Body of pancreas (tissue), 4 donors: Measurements from ENCODE around the gene ERC2. TPM values are rescaled to one million over a fixed set of nuclear protein-coding genes. Genes with fewer than 3 reads are reported as not detected.

Experiments
- ATAC-seq: fragments of 150-250 bp; one replicate; pipeline ENCODE4 v1.9.1; 2016
- DNase-seq, 4 donors: peaks; one replicate each; pipeline ENCODE4 v3.0.0-alpha.2; 2019
- H3K27ac ChIP-seq, 4 donors: fragments of 200-600 bp; sonication (generic); 1 replicate in 3 of 4; 2 replicates in 1 of 4; pipeline versions ENCODE4 v1.5.1 to v1.6.1; 2016 to 2019; ENCODE audit warnings: mild to moderate bottlenecking in 1 of 4, mixed read lengths in 1 of 4, moderate library complexity in 1 of 4
- H3K27me3 ChIP-seq, 2 donors: fragments of 200-600 bp; sonication (generic); one replicate each; pipeline ENCODE4 v1.6.0; 2016; ENCODE audit warnings: mild to moderate bottlenecking in 1 of 2
- H3K36me3 ChIP-seq, 2 donors: fragments of 200-600 bp; sonication (generic); replicated peaks in 1 of 2; 2 replicates each; pipeline ENCODE4 v1.5.1; 2016; ENCODE audit warnings: low read depth in 2 of 2; ENCODE audit not compliant: insufficient read depth in 1 of 2
- H3K4me1 ChIP-seq: fragments of 200-600 bp; sonication (generic); one replicate; pipeline ENCODE4 v1.6.0; 2016
- H3K4me3 ChIP-seq, 2 donors: fragments of 200-600 bp; sonication (generic); 1 replicate in 1 of 2; 2 replicates in 1 of 2; pipeline ENCODE4 v1.5.1; 2016 to 2019
- H3K9me3 ChIP-seq, 3 donors: fragments of 200-600 bp; sonication (generic); 1 replicate in 2 of 3; 2 replicates in 1 of 3; pipeline ENCODE4 v1.5.1; 2016
- POLR2A ChIP-seq, 3 donors: fragments of 450-650 bp; IDR thresholded peaks; one replicate each; pipeline ENCODE4 v1.6.1; 2016; ENCODE audit warnings: antibody characterized with exemption in 3 of 3, mild to moderate bottlenecking in 2 of 3
- WGBS, 2 donors: methylation state at CpG; one replicate each; pipeline ENCODE4 v1.1.5; 2017; 5-methylcytosine and 5-hydroxymethylcytosine counted together
- intact Hi-C: fragments of 100-400 bp; cut with DNase I; formaldehyde crosslinking; loops from one replicate; pipeline ENCODE4 v1.15.1; 2023
- total RNA-seq, 2 donors: library from RNA; depleted of rRNA; stranded (reverse); fragments of >200 nt; gene quantifications; one replicate each; pipeline ENCODE4 v1.1.0, GENCODE V29; 2016
- TF ChIP-seq, protein P1 (sequence below), 7 experiments: fragments of 450-650 bp in 4 of 7; fragments of 200-600 bp in 3 of 7; sonication (generic) in 3 of 7; IDR thresholded peaks; one replicate each; pipeline ENCODE4 v1.5.1; 2016 to 2019; ENCODE audit warnings: antibody characterized with exemption in 7 of 7

The ERC2 gene
- total RNA-seq, 2 donors from 2014 or later: 4.0 to 4.7 TPM

DNA sequence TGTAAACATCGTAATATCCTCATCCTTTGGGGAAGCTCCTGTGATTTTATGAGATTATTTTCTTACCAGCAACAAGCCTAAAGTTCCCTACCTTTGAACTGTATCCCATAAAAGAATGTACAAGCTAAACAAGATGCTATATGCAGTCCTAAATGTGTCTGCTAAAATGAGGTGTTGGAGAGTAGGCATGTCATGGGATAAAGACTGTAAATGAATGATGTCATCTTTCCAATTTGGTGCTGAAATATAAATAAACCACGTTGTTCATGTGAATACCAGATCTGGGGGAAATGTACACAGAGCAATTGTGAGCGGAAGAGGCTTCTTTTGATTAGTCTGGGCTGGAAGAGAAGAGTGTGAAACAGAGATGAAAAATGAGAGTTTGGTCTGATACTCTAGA lies 766.3 kb downstream of the ERC2 start:
- 70% methylated on average over 3 of the region's 3 CpGs for WGBS, 2 donors

DNA sequence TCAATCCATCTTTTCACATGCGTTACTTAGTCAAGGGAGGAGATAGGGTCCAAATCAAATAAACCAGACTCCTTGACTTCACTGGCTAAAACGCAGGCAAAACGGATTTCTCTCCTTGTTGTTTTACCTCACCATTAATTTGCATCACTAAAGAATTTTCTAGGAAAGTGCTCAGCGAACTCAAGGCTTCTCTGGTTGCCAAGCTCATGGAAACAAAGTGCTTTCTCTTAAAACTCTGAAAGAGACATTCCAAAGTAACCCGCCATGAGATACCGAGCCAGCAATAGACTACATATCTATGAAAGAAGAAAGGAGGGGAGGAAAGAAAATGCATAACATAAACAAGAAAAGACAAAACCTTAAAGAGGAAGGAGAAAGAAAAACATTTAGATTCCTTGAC lies 769.4 kb downstream of the ERC2 start:
- no peaks in the 10 kb centered on the region for H3K9me3 ChIP-seq
- no peaks in the 10 kb centered on the region for H3K36me3 ChIP-seq
- WGBS, 2 donors: 72 to 74% methylated on average over 6 of the region's 6 CpGs
- H3K4me1 ChIP-seq: no peaks in the 10 kb centered on the region
- ATAC-seq (no peak), DNase-seq (no peak)
- intact Hi-C loops: no loop called here
- no peak for TF ChIP-seq POLR2A (IDR thresholded peaks at IDR 0.05)
- TF ChIP-seq, protein P1, sequence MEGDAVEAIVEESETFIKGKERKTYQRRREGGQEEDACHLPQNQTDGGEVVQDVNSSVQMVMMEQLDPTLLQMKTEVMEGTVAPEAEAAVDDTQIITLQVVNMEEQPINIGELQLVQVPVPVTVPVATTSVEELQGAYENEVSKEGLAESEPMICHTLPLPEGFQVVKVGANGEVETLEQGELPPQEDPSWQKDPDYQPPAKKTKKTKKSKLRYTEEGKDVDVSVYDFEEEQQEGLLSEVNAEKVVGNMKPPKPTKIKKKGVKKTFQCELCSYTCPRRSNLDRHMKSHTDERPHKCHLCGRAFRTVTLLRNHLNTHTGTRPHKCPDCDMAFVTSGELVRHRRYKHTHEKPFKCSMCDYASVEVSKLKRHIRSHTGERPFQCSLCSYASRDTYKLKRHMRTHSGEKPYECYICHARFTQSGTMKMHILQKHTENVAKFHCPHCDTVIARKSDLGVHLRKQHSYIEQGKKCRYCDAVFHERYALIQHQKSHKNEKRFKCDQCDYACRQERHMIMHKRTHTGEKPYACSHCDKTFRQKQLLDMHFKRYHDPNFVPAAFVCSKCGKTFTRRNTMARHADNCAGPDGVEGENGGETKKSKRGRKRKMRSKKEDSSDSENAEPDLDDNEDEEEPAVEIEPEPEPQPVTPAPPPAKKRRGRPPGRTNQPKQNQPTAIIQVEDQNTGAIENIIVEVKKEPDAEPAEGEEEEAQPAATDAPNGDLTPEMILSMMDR (IDR thresholded peaks at IDR 0.05): no peak
- no peaks in the 10 kb centered on the region for H3K27me3 ChIP-seq
- H3K27ac ChIP-seq: no peak overlapping the region
- H3K4me3 ChIP-seq: no peak overlapping the region

More for the DNA sequence above, 766.3 kb downstream of the ERC2 start:
- TF ChIP-seq, protein P1 (IDR thresholded peaks at IDR 0.05): no peak
- no peak for TF ChIP-seq POLR2A (IDR thresholded peaks at IDR 0.05)
- no peak for DNase-seq
- no peak for ATAC-seq
- H3K9me3 ChIP-seq: no peaks in the 10 kb centered on the region
- intact Hi-C loops: no loop called here
- H3K27ac ChIP-seq: no peak overlapping the region
- no peaks in the 10 kb centered on the region for H3K4me1 ChIP-seq
- no peak overlapping the region for H3K4me3 ChIP-seq
- no peaks in the 10 kb centered on the region for H3K27me3 ChIP-seq
- no peaks in the 10 kb centered on the region for H3K36me3 ChIP-seq

DNA sequence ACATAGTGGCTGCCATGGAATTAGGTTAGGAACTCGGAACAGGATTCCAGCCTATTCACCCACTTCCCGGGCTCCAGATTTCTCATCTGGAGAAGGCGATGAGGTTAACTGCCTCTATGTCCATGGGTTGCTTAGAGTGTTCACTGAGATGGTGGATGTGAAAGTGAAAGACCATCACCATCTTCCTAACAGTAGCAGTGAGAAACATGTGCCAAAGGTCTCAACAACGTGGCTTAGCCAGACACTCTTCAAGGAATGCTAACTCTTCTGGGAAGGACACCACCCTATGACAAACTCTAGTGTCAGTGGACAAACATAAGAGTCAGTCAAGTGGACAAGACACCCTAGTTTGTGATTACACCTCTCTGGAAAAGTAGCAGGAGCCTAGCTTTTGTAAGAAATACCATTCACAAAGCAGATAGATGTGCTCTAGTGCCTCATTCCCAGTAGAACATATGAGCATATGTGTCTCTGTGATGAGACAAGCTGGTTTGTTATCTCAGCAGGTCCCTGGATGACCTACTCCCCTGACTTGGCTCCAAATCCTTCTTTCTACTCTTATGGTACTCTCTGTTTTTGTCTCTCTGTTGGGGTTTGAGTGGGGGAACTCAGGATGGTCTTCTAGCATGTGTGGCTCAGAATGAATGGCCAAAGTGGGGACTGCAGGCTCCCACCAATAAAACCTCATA lies 770.9 kb downstream of the ERC2 start:
- 77 to 87% methylated on average over 4 of the region's 4 CpGs for WGBS, 2 donors
- no peak overlapping the region for H3K27ac ChIP-seq
- H3K4me3 ChIP-seq: no peak overlapping the region
- no peak for DNase-seq
- intact Hi-C loops: no loop called here
- TF ChIP-seq, protein P1 (IDR thresholded peaks at IDR 0.05): no peak
- no peak for TF ChIP-seq POLR2A (IDR thresholded peaks at IDR 0.05)
- H3K9me3 ChIP-seq: no peaks in the 10 kb centered on the region
- H3K4me1 ChIP-seq: no peaks in the 10 kb centered on the region
- H3K36me3 ChIP-seq: no peaks in the 10 kb centered on the region
- no peaks in the 10 kb centered on the region for H3K27me3 ChIP-seq
- ATAC-seq: no peak

DNA sequence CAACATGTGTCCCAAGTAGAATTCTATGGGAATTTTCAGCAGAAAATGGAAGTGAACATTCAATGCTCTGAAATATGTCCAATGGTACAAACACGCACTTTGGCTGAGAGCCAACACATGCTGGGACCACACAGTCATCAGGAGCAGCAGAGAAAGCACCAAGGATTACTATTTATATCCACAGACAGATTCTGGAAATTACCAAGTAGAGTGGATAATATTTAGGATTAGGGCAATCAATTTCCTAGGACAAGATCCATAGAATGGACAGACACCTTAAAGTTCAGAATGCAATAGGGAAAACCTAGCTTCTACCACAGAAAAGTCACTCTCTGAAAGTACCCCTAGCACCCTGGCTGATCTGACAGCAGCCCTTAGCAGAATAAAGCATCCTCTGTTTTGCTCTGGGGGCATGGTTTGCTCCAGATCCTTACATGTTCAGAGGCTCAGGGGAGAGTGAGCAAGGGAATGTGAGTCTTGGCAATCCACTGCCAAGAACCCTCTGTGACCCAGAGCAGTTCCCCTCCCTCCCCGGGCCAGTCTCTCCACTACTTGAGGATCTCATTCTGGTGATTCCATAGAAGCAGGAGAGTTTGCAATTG lies 775.2 kb downstream of the ERC2 start:
- WGBS, 2 donors: 43 to 51% methylated on average over 2 of the region's 2 CpGs
- intact Hi-C loops: no loop called here
- DNase-seq: no peak

More for the DNA sequence above, 775.2 kb downstream of the ERC2 start:
- no peak overlapping the region for H3K27ac ChIP-seq
- no peaks in the 10 kb centered on the region for H3K4me1 ChIP-seq
- ATAC-seq: no peak
- no peaks in the 10 kb centered on the region for H3K9me3 ChIP-seq
- no peak overlapping the region for H3K4me3 ChIP-seq
- no peak for TF ChIP-seq POLR2A (IDR thresholded peaks at IDR 0.05)
- TF ChIP-seq, protein P1 (IDR thresholded peaks at IDR 0.05): no peak
- no peaks in the 10 kb centered on the region for H3K36me3 ChIP-seq
- no peaks in the 10 kb centered on the region for H3K27me3 ChIP-seq
